ENCODE data around the gene KCTD21.
A peak's percentile ranks its signal among the peaks of the same experiment; 100 is the strongest.

Gene KCTD21

GRCh38 chr11:78200553-78200952 lies 12.1 kb upstream of the KCTD21 start:
- DNase-seq (ENCODE audit: low read depth in 2 of 2), result no peak

GRCh38 chr11:78200061-78200460 lies 11.6 kb upstream of the KCTD21 start:
- DNase-seq (ENCODE audit: low read depth in 2 of 2), result no peak

GRCh38 chr11:78199653-78200015 lies 11.2 kb upstream of the KCTD21 start:
- no peak for DNase-seq (ENCODE audit: low read depth in 2 of 2)

GRCh38 chr11:78199015-78199652 lies 10.7 kb upstream of the KCTD21 start:
- no peak for DNase-seq (ENCODE audit: low read depth in 2 of 2)

- no peak for DNase-seq (ENCODE audit: low read depth in 2 of 2)
Measured at GRCh38 chr11:78197816-78198215, 9.4 kb upstream of the KCTD21 start.

GRCh38 chr11:78196661-78197091 lies 8.2 kb upstream of the KCTD21 start:
- DNase-seq (ENCODE audit: low read depth in 2 of 2), result no peak

- DNase-seq (ENCODE audit: low read depth in 2 of 2), result no peak
Measured at GRCh38 chr11:78195917-78196560, 7.6 kb upstream of the KCTD21 start.

GRCh38 chr11:78194490-78194889 lies 6.1 kb upstream of the KCTD21 start:
- DNase-seq (ENCODE audit: low read depth in 2 of 2), result no peak

GRCh38 chr11:78193806-78194205 lies 5.4 kb upstream of the KCTD21 start:
- DNase-seq (ENCODE audit: low read depth in 2 of 2), result no peak

GRCh38 chr11:78192911-78193351 lies 4.5 kb upstream of the KCTD21 start:
- DNase-seq (ENCODE audit: low read depth in 2 of 2), result no peak

GRCh38 chr11:78192223-78192719 lies 3.8 kb upstream of the KCTD21 start:
- DNase-seq (ENCODE audit: low read depth in 2 of 2), result no peak

- DNase-seq (ENCODE audit: low read depth in 2 of 2), result no peak
Measured at GRCh38 chr11:78190871-78191538, 2.6 kb upstream of the KCTD21 start.

GRCh38 chr11:78190374-78190773 lies 1.9 kb upstream of the KCTD21 start:
- no peak for DNase-seq (ENCODE audit: low read depth in 2 of 2)

GRCh38 chr11:78189851-78190250 lies 1.4 kb upstream of the KCTD21 start:
- no peak for DNase-seq (ENCODE audit: low read depth in 2 of 2)

- DNase-seq (ENCODE audit: low read depth in 2 of 2), result no peak
Measured at GRCh38 chr11:78189174-78189724, 823 bp upstream of the KCTD21 start.

GRCh38 chr11:78187366-78188285 lies 800 bp downstream of the KCTD21 start:
- DNase-seq (ENCODE audit: low read depth in 2 of 2), result no peak

GRCh38 chr11:78181185-78181584 lies 7.2 kb downstream of the KCTD21 start:
- DNase-seq (ENCODE audit: low read depth in 2 of 2), result peak; percentile 25 to 39

GRCh38 chr11:78180751-78181150 lies 7.7 kb downstream of the KCTD21 start:
- DNase-seq (ENCODE audit: low read depth in 2 of 2), result no peak

- no peak for DNase-seq (ENCODE audit: low read depth in 2 of 2)
Measured at GRCh38 chr11:78179459-78180071, 8.9 kb downstream of the KCTD21 start.

- DNase-seq (ENCODE audit: low read depth in 2 of 2), result no peak
Measured at GRCh38 chr11:78177216-78177615, 11.2 kb downstream of the KCTD21 start.

GRCh38 chr11:78176605-78177141 lies 11.8 kb downstream of the KCTD21 start:
- DNase-seq (ENCODE audit: low read depth in 2 of 2), result no peak

Measured in fibroblast of skin of left biceps (primary cell).